Activated naive CD4-positive, alpha-beta T cell treated with anti-CD3 and anti-CD28 coated beads, Interleukin-2, amount 10 ng/mL, durations not matched to agents 7 days and 5 days (primary cell): ENCODE measurements around the gene TATDN3.
A peak's percentile ranks its signal among the peaks of the same experiment; 100 is the strongest.
"Not testable (repeated sequence)": the region's sequence is repeated elsewhere in the genome, so short reads cannot be mapped to it uniquely, and the experiment has no call there.

Source experiments
- CTCF ChIA-PET: fragments of 350-600 bp; sonication (Branson Sonifier 250); formaldehyde crosslinking; loops from one replicate; lab custom pipeline; 2021; ENCODE audit warnings: antibody characterized with exemption; lab: Charles Lee
- DNase-seq: peaks from one replicate; pipeline ENCODE4 v3.0.0-alpha.2; 2020
- H3K27ac Mint-ChIP-seq: one replicate; pipeline ENCODE4 v1.8.0; 2021; ENCODE audit warnings: mild to moderate bottlenecking, moderate library complexity, mixed read lengths
- H3K27me3 Mint-ChIP-seq: one replicate; pipeline ENCODE4 v1.8.0; 2021; ENCODE audit warnings: mild to moderate bottlenecking, mixed read lengths
- H3K36me3 Mint-ChIP-seq: one replicate; pipeline ENCODE4 v1.8.0; 2021; ENCODE audit warnings: mixed read lengths
- H3K4me1 Mint-ChIP-seq: one replicate; pipeline ENCODE4 v1.8.0; 2021; ENCODE audit warnings: mixed read lengths
- H3K4me3 Mint-ChIP-seq: one replicate; pipeline ENCODE4 v1.8.0; 2021; ENCODE audit warnings: mild to moderate bottlenecking, moderate library complexity, mixed read lengths
- H3K9me3 Mint-ChIP-seq: one replicate; pipeline ENCODE4 v1.8.0; 2021; ENCODE audit warnings: mixed read lengths

TATDN3 gene

DNA sequence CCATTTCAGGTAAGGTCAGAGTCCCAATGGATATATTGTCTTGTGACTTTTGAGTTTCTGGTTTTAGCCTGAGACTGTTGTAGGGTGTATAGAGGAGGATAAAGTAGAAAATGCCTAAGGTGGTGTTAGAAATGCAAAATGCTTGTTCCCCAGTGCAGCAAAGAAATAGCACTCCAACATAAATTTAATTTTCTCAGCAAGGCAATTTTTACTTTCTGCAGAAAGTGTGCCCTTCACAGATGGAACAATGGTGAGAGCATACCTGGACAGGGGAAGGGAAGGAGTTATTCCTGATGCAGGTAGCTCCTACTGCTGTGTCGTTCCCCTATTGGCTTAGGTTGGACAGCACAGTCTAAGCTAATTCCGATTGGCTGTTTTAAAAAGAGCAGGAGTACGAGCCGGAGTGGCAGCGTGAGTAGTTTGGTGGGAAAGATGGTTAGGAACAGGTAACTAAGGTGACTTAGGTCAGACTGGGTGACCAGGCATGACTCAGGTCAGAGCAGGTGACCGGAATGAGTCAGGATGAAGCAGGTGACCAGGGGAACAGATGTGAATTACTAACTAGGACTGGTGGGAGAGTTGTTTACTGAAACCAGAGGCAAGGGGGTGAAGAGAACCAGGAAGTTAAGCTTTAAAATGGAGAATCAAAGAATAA lies 34.2 kb downstream of the TATDN3 start:
- Mint-ChIP-seq H3K9me3 (peaks cover 25% of the 10 kb centered on the region), H3K27ac (no peak overlapping the region), H3K27me3 (peaks cover 19% of the 10 kb centered on the region), H3K36me3 (peaks cover 3% of the 10 kb centered on the region), H3K4me3 (no peak overlapping the region), H3K4me1 (no peaks in the 10 kb centered on the region)
- CTCF ChIA-PET: no interaction called here
- no peak for DNase-seq

DNA sequence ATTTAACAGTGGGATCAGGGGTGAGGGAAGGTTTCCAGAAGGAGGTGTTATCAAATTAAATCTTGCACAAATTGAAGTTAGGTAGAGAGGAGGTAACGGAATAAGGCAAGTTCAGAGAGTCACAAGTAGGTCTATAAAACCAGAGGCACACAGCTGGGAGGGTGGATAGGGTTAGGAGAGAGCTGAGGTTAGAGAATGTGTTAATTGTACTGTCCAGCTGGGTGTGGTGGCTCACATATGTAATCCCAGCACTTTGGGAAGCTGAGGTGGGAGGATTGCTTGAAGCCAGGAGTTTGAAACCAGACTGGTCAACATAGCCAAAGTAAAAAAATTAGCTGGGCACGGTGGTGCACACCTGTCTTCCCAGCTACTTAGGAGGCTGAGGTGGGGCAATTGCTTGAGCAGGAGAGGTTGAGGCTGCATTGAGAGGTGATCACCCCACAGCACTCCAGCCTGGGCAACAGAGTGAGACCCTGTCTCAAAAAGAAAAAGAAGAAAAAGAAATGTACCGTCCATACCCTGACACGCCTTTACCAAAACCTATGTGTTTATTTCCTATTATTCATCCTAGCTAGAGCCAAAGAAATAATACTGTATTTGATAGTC lies 35.6 kb downstream of the TATDN3 start:
- H3K27me3 Mint-ChIP-seq: peaks cover 19% of the 10 kb centered on the region
- H3K36me3 Mint-ChIP-seq: peaks cover 3% of the 10 kb centered on the region
- no peak overlapping the region for H3K4me3 Mint-ChIP-seq
- CTCF ChIA-PET: no interaction called here
- peaks cover 25% of the 10 kb centered on the region for H3K9me3 Mint-ChIP-seq
- no peak overlapping the region for H3K27ac Mint-ChIP-seq
- DNase-seq: no peak
- H3K4me1 Mint-ChIP-seq: peaks cover 4% of the 10 kb centered on the region

DNA sequence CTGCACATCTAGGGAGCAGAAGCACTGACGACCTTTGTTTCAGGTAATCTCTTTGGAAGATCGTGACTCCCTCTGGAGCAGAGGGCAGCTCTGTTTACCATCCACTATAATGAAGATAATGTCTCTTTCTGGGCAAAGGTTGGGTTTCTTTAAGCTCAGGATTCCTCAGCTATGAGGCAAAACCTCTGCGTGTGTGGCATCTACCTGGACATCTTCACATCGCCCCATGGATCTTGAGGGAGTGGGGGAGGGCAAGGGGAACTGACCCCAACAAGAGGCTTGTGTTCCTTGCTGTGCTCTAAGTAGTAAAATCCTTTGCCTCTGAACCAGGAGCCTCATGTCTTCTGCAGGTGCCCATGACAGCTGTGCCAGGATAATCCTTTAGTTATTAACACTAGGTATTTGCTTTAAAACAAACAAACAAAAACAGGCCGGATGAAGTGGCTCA lies 36.2 kb downstream of the TATDN3 start:
- Mint-ChIP-seq H3K9me3 (peaks cover 25% of the 10 kb centered on the region), H3K4me3 (no peak overlapping the region), H3K4me1 (peaks cover 4% of the 10 kb centered on the region), H3K27ac (no peak overlapping the region), H3K27me3 (peaks cover 19% of the 10 kb centered on the region), H3K36me3 (peaks cover 3% of the 10 kb centered on the region)
- CTCF ChIA-PET: no interaction called here
- no peak for DNase-seq

DNA sequence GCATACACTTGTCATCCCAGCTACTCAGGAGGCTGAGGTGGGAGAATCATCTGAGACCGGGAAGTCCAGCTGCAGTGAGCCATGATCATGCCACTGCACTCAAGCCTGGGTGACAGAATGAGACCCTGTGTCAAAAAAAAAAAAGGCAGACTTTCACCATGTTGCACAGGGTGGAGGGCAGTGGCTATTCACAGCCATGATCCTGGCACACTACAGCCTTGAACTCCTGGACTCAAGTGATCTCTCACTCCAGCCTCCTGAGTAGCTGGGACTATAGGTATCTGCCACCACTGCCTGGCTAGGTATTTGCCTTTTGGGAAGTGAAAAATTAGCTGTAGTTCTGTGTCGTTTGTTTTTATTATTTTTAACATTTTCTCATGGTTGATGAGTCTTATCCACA lies 36.7 kb downstream of the TATDN3 start:
- Mint-ChIP-seq H3K27me3 (peaks cover 19% of the 10 kb centered on the region), H3K36me3 (peaks cover 3% of the 10 kb centered on the region), H3K27ac (no peak overlapping the region), H3K4me1 (peaks cover 4% of the 10 kb centered on the region), H3K4me3 (no peak overlapping the region), H3K9me3 (peaks cover 25% of the 10 kb centered on the region)
- DNase-seq: no peak
- CTCF ChIA-PET: no interaction called here

DNA sequence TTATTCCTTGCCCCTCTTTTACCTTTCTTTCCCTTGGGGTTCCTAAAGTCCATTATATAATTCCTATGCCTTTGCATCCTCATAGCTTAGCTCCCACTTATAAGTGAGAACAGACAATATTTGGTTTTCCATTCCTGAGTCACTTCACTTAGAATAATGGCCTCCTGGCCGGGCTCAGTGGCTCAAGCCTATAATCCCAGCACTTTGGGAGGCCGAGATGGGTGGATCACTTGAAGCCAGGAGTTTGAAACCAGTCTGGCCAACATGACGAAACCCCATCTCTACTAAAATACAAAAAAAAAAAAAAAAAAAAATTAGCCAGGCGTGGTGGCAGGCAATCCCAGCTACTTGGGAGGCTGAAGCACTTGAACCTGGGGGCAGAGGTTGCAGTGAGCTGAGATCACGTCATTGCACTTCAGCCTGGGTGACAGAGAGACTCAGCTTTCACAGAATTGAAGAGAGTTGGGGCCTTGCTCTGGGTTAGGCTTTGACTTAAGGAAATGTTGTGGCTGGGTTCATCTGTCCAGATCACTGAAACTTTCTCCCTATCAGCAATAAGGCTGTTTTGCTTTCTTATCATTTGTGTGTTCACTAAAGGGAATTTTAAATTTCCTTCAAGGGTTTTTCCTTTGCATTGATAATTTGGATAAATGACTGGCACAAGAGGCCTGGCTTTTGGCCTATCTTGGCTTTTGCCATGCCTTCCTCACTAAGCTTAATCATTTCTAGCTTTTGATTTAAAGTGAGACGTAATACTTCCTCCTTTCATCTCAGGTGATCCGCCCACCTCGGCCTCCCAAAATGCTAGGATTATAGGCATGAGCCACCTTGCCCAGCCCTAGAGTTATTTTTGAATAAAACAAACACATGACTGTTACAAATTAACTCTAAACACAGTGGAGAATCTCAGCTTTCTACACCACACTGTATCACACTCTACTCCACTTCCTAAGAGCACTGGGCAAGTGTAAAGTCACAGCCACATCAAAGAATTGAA lies 41.8 kb downstream of the TATDN3 start:
- not testable (repeated sequence) for H3K4me3 Mint-ChIP-seq, H3K27ac Mint-ChIP-seq, DNase-seq, H3K36me3 Mint-ChIP-seq, H3K9me3 Mint-ChIP-seq, H3K4me1 Mint-ChIP-seq, H3K27me3 Mint-ChIP-seq
- CTCF ChIA-PET: interaction anchor here (1.2 to 1.5 kb wide), 2 partner anchors 8 to 42 kb away, joined by 3 to 4 read pairs; partner anchors contain the start of gene NSL1

DNA sequence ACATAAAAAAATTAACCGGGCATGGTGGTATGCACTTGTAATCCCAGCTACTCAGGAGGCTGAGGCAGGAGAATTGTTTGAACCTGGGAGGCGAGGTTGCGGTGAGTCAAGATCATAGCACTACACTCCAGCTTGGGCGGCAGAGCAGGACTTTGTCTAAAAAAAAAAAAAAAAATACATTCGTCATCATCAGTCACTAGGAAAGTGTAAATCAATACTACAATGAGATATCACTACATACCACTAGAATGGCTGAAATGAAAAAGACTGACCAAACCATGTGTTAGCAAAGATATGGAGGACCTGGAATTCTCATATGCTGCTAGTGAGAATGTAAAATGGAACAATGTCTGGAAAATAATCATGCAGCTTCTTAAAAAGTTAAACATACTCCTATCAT lies 46.5 kb downstream of the TATDN3 start:
- Mint-ChIP-seq H3K9me3 (no peaks in the 10 kb centered on the region), H3K4me3 (no peak overlapping the region), H3K4me1 (no peaks in the 10 kb centered on the region), H3K27ac (no peak overlapping the region), H3K27me3 (no peaks in the 10 kb centered on the region), H3K36me3 (no peaks in the 10 kb centered on the region)
- CTCF ChIA-PET: interaction anchor here (0.6 kb wide), 1 partner anchor 268 kb away, joined by 3 read pairs; no protein-coding TSS in a partner anchor
- no peak for DNase-seq

DNA sequence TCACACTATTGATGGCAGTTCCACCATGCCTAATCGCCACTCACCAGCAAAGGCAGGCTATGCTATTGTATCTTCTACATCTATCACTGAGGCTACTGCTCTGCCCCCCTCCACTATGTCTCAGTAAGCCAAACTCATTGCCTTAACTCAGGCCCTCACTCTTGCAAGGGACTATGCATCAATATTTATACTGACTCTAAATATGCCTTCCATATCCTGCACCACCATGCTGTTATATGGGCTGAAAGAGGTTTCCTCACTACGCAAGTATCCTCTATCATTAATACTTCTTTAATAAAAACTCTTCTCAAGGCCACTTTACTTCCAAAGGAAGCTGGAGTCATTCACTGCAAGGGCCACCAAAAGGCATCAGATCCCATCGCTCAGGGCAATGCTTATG lies 52.8 kb downstream of the TATDN3 start:
- H3K4me3 Mint-ChIP-seq, H3K27me3 Mint-ChIP-seq, DNase-seq, H3K36me3 Mint-ChIP-seq, CTCF ChIA-PET, H3K27ac Mint-ChIP-seq, H3K4me1 Mint-ChIP-seq, H3K9me3 Mint-ChIP-seq: not testable (repeated sequence)

DNA sequence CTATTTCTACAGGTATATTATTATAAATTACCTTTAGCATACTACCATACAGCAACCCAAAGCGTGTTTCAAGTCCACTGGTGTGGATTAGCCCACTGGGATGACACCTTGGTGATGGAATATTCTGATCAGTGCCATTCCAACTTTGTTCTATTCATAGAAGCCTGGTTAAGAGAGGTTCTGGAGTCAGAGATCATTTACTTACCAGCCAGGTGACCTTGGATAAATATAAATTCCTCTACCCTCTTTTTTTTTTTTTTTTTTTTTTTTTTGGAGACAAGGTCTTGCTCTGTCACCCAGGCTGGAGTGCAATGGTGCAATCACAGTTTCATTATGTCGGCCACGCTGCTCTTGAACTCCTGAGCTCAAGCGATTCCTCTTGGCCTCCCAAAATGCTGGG lies 55.9 kb downstream of the TATDN3 start, which contains the start of gene SPATA45:
Gene SPATA45, minus strand, starts transcription at position 101 of the 400 bp plus-strand sequence. CDS start 11,500 bp downstream, outside the sequence.
- CTCF ChIA-PET: interaction anchor here (0.6 kb wide), 1 partner anchor 101 kb away, joined by 3 read pairs; no protein-coding TSS in a partner anchor
- Mint-ChIP-seq H3K27ac (no peak within 1 kb of the TSS), H3K27me3 (no peaks in the 10 kb centered on the region), H3K36me3 (peaks cover 2% of the 10 kb centered on the region), H3K9me3 (no peaks in the 10 kb centered on the region), H3K4me1 (no peaks in the 10 kb centered on the region), H3K4me3 (no peak within 1 kb of the TSS)
- DNase-seq: no peak

DNA sequence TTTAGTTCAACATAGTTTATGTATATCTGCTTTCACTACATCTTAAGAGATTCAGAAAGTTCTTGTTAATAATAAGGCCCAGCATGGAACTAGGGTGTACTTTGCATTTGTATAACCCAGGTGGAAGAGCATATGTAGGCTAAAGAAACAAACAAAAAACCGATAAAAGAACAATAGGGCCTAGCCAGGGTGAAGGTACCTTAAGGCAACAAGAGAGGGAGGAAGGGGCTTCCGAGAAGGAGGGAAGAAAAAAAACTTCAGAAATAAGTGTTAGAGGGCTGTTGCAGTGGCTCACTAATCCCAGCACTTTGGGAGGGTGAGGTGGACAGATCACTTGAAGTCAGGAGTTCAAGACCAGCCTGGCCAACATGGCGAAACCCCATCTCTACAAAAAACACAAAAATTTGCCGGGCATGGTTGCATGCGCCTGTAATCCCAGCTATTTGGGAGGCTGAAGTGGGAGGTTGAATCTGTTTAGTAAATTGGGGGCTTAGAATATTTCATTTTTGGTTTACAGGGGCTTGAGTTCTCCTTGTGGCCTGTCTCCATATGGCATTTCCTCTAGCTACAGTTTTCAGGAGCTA lies 60.5 kb downstream of the TATDN3 start:
- Mint-ChIP-seq H3K9me3 (no peaks in the 10 kb centered on the region), H3K36me3 (peaks cover 2% of the 10 kb centered on the region), H3K27ac (no peak overlapping the region), H3K4me3 (no peak overlapping the region), H3K27me3 (no peaks in the 10 kb centered on the region), H3K4me1 (peaks cover 15% of the 10 kb centered on the region)
- no peak for DNase-seq
- CTCF ChIA-PET: no interaction called here

DNA sequence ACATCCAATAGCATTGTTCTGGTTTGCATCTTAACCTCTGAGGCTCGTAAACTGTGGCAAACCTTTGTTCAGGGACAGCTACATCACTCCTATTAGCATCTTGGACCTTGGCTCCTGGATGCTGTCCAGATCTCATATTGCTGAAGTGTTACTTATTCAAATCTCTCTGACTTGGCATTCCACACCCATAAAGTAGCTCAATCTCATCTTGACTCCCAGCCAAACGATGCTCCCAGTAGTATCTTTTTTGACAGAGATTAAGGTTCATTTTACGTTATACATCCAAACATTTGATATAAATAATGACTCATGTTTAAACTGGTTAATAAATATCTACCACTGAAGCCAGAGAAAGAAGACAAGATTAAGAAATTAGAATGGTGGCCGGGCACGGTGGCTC lies 62.0 kb downstream of the TATDN3 start:
- no peaks in the 10 kb centered on the region for H3K9me3 Mint-ChIP-seq
- H3K4me3 Mint-ChIP-seq: no peak overlapping the region
- H3K27ac Mint-ChIP-seq: no peak overlapping the region
- CTCF ChIA-PET: no interaction called here
- DNase-seq: no peak
- peaks cover 4% of the 10 kb centered on the region for H3K27me3 Mint-ChIP-seq
- peaks cover 6% of the 10 kb centered on the region for H3K36me3 Mint-ChIP-seq
- H3K4me1 Mint-ChIP-seq: peaks cover 23% of the 10 kb centered on the region

DNA sequence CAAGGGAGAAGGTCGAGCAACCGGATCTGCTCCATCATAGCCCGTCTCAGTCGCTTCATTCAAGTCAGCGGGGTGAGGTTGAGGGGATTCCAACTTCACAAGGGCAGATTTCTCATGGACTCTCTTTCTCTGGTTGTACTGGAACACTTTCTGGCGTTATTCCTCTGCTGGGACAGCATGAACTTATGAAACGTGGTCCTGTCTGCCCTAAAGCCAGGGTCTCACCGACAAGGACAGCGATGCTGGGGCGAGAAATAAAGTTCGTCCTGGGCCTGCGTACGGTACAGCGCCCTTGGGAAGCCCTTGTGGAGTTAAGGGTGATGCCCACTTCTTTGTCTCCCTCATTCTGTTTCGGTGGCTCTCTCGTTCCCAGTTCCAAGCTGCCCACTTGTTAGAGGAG lies 65.1 kb downstream of the TATDN3 start:
- Mint-ChIP-seq H3K27ac (no peak overlapping the region), H3K4me3 (peak overlapping the region; percentile 97), H3K9me3 (no peaks in the 10 kb centered on the region), H3K4me1 (peaks cover 31% of the 10 kb centered on the region), H3K27me3 (peaks cover 4% of the 10 kb centered on the region), H3K36me3 (peaks cover 6% of the 10 kb centered on the region)
- DNase-seq: no peak
- CTCF ChIA-PET: interaction anchor here (1.6 kb wide), 1 partner anchor 60 kb away, joined by 3 read pairs; no protein-coding TSS in a partner anchor

DNA sequence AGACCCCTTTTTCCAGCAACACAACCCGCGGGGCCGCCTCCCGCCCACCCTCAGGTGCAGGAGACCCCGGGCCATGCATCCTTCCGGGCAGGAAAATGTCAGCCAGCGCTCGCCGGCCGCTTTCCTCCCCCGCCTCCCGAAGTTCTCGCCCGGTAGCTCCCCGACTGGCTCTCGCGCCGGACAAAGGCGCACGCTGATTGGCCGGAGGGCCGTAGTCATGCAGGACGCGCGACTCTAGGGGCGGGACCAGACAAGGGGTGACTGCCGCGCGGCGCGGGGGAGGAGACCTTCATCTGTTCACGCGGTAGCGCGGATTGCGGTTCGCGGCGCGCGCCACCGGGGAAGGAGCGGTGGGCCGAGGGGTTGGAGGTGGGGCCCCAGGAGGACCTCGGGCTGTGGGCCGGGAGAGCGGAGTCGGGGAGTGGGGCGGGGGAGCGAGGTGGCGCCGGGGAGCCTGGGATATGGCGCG lies 66.3 kb downstream of the TATDN3 start, which contains the start of gene FLVCR1:
Gene FLVCR1, plus strand, starts transcription at position 284 of the 469 bp plus-strand sequence. Its CDS starts 178 bp downstream, at position 462.
- Mint-ChIP-seq H3K36me3 (peaks cover 5% of the 10 kb centered on the region), H3K27ac (peak within 1 kb of the TSS; percentile 89), H3K4me1 (peaks cover 34% of the 10 kb centered on the region), H3K4me3 (peak within 1 kb of the TSS; percentile 97), H3K27me3 (peaks cover 4% of the 10 kb centered on the region), H3K9me3 (no peaks in the 10 kb centered on the region)
- CTCF ChIA-PET: interaction anchor here (0.7 to 1.6 kb wide), 4 partner anchors 43 to 402 kb away, joined by 3 to 4 read pairs (median 4); no protein-coding TSS in a partner anchor
- peak; percentile 98 for DNase-seq

DNA sequence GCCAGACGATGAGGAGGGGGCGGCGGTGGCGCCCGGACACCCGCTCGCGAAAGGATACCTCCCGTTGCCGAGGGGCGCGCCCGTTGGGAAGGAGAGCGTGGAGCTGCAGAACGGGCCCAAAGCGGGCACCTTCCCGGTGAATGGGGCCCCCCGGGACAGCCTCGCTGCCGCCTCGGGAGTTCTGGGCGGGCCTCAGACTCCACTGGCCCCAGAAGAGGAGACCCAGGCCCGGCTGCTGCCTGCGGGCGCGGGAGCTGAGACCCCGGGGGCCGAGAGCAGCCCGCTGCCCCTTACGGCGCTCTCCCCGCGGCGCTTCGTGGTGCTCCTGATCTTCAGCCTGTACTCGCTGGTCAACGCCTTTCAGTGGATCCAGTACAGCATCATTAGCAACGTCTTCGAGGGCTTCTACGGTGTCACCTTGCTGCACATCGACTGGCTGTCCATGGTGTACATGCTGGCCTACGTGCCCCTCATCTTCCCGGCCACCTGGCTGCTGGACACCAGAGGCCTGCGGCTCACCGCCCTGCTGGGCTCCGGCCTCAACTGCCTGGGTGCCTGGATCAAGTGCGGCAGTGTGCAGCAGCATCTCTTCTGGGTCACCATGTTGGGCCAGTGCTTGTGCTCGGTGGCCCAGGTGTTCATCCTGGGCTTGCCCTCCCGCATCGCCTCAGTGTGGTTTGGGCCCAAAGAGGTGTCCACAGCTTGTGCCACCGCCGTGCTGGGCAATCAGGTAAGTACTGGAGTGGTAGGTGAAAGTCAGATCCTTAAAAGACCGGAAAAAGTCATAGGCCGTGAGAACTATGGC lies 67.0 kb downstream of the TATDN3 start:
- Mint-ChIP-seq H3K27me3 (peaks cover 4% of the 10 kb centered on the region), H3K4me1 (peaks cover 36% of the 10 kb centered on the region), H3K9me3 (no peaks in the 10 kb centered on the region), H3K36me3 (peaks cover 5% of the 10 kb centered on the region), H3K27ac (peak overlapping the region; percentile 89), H3K4me3 (peak overlapping the region; percentile 97)
- DNase-seq: peak; percentile 38
- CTCF ChIA-PET: interaction anchor here (1.0 to 1.6 kb wide), 3 partner anchors 62 to 402 kb away, joined by 3 to 4 read pairs (median 3); no protein-coding TSS in a partner anchor
